RPMI8226 (cell line): ENCODE results near the gene RSL1D1.

Source experiments
- DNase-seq: peaks from one replicate; pipeline ENCODE4 v3.0.0-alpha.2; 2015

Gene RSL1D1

DNA sequence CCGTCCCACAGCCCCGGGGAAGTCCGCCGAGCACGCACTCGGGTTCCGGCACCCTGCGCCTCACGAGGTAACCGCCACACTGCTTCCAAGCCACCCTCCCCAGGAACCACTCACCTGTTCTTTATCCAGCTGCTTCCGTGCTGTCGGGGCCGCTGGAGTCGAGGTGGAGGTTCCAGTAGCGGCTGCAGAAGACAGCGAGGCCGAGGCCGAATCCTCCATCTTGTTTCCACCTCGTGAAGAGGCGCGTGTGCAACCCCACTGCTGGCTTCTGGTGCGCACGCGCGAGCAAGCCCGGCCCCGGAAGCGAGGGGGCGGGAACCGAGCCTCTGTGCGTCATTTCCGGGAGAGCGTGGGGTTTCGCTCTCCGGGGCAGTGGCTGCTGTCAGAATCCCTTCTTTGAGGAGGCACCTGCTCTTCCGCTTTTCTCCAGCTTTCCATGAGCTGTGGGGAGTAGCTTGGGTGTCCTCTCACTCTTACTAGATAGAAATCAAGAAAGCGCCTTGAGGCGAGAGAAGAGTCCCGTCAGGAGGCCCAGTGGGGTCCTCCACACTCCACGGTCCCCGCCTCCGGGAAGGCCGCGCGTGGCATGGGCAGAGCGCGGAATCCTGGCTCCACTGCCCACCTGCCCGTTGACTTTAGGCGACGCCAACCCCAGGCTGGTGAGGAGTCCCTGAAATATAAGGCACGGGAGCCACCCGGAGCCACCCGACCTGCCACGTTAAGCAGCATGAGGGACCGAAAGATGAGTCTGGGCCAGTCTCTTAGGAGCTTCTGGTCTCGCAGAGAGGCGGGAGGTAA, at the start of gene RSL1D1:
TSS of gene RSL1D1 (minus strand) at position 249 of the 798 bp plus-strand sequence. CDS start at position 219, 30 bp downstream.
- DNase-seq = peak; percentile 97

GRCh38 chr16:11901091-11901490, 49.7 kb upstream of the RSL1D1 start:
- no peak for DNase-seq

GRCh38 chr16:11896486-11897176, 45.3 kb upstream of the RSL1D1 start:
- DNase-seq = no peak

DNA sequence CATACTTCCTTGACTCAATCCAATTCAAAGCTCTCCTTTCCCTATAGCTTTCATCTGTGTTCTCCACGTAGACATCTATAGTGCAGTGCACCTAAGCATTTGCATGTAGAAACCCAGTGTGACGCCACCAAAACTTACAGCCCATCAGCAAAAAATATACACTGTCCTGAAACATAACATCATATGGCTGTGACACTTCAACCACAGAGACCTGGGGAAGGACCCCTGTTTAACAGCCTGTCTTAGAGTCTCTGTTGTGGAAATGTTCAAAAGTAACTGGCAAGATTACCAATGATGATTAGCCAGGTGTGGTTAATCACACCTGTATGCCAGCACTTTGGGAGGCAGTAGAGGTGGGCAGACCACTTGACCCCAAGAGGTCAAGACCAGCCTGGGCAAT, 42.2 kb upstream of the RSL1D1 start:
- DNase-seq = no peak

- DNase-seq = no peak
Measured at GRCh38 chr16:11892761-11893160, 41.4 kb upstream of the RSL1D1 start.

DNA sequence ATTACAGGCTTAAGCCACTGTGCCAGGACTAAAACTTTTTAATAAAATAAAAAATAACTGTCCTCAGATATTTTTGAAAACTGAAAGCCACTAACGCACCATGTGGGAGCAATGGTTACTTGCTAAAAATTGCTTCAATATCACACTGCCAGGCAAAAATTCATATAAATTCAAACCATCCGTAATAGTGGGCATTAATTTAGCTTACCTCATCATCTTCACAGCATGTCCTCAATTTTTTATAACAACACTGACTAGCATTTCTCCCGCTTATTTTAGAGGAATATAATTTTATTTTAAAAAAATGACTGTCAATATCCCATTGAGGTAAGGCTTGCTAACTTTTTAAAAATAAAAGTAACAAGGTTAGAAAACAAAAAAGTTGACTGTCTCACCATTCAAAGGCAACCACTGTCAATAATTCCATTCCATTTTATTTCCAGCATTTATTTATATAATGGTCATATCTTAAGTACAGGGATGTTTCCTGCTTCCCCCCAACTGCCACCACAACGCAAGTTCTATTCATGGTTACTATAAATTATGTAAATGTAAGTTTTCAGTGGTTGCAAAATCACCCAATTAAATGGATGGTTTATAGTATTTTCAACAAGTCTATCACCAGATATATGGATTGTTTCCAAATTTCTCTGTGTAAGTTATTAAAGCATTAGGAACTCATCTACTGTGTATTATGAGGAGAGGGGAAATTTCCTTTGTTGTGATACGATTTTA, 39.1 kb upstream of the RSL1D1 start:
- no peak for DNase-seq

- DNase-seq = no peak
Measured at GRCh38 chr16:11886881-11887280, 35.5 kb upstream of the RSL1D1 start.

DNA sequence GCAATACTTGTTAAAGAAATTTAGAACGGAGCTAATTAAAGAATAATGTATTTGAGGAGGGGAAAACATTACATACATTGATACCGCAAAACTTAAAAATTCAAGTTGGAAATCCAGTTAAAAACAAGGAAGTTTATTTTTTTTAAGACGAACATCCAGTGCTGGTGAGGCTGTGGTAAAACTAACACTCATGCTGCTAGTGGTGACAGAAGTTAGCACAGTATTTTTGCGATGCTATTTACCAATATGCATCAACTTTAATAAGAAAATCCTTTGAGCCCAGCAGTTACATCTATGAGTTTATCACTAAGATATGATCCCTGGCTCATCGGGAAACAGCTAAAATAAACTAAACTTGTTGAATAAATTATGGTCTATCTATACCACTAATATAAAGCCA, 32.7 kb upstream of the RSL1D1 start:
- no peak for DNase-seq

DNA sequence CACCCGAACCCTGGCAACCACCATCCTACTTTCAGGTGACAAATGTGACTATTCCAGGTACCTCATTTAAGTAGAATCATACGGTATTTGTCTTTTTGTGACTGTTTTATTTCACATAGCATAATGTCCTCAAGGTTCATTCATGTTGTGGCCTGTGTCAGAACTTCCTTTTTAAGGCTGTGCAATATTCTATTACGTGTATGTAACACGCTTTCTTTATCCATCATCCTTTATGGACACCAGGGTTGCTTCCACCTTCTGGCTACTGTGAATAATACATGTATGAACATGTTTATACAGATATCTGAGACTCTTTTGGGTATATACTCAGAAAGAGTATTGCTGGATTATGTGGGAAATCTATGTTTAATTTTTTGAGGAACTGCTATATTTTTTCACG, 28.7 kb upstream of the RSL1D1 start:
- no peak for DNase-seq

DNA sequence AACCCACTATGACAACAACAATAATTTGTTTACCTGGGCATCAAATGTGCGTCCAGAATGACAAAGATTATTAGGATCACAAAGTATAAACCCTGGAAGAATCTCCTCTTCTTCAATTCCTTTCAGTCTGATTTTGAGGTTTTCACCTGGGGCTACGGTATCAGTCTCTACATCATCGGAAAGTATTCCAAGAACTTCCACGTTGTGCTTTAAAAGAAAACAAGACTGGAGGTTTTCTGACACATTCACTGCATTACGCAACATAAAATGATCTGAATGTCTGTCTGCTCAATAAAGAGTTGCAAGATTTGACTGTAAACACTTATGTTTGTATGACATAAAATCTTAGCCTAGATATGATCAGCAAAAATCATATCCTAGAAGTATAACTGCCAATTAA, 26.0 kb upstream of the RSL1D1 start:
- DNase-seq = no peak

DNA sequence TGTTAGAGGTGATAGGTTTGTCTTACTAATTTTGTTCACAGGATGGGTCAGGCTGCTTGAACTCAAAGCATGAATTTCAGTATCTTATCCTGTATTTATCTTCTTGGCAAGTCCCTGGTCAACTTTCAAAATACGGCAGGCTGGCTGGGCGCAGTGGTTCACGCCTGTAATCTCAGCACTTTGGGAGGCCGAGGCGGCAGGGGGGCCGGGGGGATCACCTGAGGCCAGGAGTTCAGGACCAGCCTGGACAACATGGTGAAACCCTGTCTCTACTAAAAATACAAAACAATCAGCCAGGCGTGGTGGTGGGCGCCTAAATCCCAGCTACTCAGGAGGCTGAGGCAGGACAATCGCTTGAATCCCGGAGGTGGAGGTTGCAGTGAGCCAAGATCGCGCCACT, 25.0 kb upstream of the RSL1D1 start:
- no peak for DNase-seq

- no peak for DNase-seq
Measured at GRCh38 chr16:11875721-11876120, 24.4 kb upstream of the RSL1D1 start.

DNA sequence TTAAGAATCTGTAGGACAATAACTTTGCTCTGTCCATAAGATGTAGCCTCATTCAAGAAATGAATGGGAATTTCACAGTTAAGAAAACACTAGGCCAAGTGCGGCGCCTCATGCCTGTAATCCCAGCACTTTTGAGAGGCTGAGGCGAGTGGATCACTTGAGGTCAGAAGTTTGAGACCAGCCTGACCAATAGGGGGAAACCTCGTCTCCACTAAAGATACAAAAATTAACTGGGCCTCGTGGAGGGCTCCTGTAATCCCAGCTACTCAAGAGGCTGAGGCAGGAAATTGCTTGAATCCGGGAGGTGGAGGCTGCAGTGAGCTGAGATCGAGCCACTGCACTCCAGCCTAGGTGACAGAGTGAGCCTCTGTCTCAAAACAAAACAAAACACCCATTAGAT, 19.9 kb upstream of the RSL1D1 start:
- no peak for DNase-seq

GRCh38 chr16:11870399-11870798, 19.1 kb upstream of the RSL1D1 start:
- DNase-seq = no peak

DNA sequence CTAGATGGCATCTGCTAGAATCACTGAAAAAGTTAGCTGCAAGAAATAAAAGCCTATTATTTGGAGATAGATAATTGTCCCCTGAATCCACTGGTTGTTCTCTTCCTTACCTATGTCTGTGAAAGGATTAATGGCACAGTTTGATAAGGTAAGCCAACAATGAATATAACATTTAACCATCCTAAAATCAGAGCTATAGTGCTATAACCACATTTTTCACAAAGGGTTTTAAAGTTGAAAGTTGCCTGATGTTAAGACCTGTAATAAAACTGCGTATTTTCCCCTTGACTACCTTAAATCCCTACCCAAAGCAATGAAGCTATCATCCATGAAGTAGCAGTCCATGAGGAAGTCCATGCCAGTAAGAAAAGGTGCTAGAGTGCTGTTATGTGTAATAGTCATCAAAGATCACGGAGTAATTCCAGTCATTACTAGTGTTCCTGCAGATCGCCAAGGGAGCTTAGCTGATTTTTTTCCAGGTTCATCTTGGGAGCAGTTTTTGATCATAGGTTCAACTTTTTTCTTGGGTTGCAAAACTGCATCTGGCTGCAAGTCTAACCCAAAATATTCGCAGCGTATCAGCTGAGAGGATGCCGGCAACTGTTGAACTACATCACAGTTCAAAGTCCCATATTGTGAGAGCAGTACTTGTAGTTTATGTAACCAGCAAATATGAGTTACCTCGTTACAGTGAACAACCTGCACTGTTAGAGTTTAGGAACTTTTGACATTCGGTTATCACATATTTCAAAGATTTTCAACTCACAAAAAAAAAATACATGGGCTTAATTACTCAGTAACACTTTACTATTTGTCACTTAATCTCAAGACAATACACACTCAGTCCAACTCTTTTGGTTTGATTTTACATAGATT, 18.2 kb upstream of the RSL1D1 start:
- DNase-seq = no peak

GRCh38 chr16:11868412-11868980, 17.2 kb upstream of the RSL1D1 start:
- no peak for DNase-seq

DNA sequence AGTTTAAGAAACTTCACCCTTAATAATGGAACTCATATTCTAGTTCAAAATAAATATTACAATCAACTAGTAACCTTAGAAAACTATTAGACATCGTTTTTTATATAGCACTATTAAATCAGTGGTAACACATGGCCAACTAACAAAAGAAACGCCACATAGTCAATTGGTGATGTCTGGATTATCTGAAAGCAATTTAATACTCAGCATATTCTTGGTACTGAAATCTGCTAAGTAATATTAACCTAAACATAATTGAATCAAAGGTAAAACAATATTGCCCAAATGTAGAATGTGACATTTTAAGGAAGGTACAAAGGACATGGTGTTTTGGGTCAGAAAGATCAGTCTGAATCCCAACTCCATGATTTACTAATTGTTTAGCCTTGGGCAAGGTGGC, 11.1 kb upstream of the RSL1D1 start:
- no peak for DNase-seq

DNA sequence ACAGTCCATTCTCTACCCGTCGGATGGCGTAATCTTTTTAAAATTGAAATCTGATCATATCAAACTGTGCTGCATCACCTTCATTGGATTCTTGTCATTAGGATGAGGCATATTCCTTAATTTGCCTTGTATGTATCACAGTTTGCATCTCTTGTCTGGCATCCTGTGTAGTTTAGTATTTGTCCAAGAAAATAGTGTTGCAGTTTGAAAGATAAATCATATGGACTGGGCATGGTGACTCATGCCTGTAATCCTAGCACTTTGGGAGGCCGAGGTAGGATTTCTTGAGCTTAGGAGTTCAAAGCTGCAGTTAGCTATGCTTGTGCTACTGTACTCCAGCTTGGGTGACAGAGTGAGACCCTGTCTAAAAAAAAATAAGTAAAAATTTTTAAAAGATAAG, 5.8 kb upstream of the RSL1D1 start:
- no peak for DNase-seq

GRCh38 chr16:11852092-11852809, 909 bp upstream of the RSL1D1 start:
- DNase-seq = peak; percentile 58

DNA sequence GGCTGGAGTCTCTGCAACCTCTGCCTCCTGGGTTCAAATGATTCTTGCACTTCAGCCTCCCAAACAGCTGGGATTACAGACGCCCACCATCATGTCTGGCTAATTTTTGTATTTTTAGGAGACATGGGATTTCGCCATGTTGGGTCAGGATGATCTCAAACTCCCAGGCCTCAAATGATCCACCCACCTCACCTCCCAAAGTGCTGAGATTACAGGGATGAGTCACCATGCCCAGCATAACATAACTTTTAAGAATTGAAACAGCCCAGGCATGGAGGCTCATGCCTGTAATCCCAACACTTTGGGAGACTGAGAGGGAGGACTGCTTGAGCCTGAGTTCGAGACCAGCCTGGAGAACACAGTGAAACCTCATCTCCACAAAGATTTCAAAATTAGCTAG, 2.5 kb downstream of the RSL1D1 start:
- no peak for DNase-seq

- no peak for DNase-seq
Measured at GRCh38 chr16:11844499-11844898, 6.8 kb downstream of the RSL1D1 start.

GRCh38 chr16:11843861-11844260, 7.5 kb downstream of the RSL1D1 start:
- DNase-seq = no peak
